Heart left ventricle (tissue), 16 donors: Measurements from ENCODE around the gene IGF1R. TPM values are rescaled to one million over a fixed set of nuclear protein-coding genes. Genes with fewer than 3 reads are reported as not detected.
A peak's percentile ranks its signal among the peaks of the same experiment; 100 is the strongest.

Source experiments
- ATAC-seq, 4 donors: fragments of 200-7000 bp; cut with Tn5 transposase; one replicate each; pipeline ENCODE4 v1.9.1; 2020 to 2022; ENCODE audit warnings: moderate library complexity in 4 of 4, mild to moderate bottlenecking in 3 of 4, moderate number of reproducible peaks in 1 of 4
- DNase-seq, 5 donors: peaks; one replicate each; pipeline ENCODE4 v3.0.0-alpha.2; 2020
- H3K27ac ChIP-seq, 12 donors: fragments of 200-600 bp; sonication (generic) in 4 of 12; one replicate each; pipeline versions ENCODE4 v1.5.0 to v1.8.0; 2016 to 2022; ENCODE audit warnings: mild to moderate bottlenecking in 2 of 12
- H3K27me3 ChIP-seq, 9 donors: fragments of 200-600 bp; sonication (generic) in 2 of 9; one replicate each; pipeline versions ENCODE4 v1.5.1 to v1.8.0; 2016 to 2022; ENCODE audit warnings: mild to moderate bottlenecking in 3 of 9
- H3K36me3 ChIP-seq, 9 donors: fragments of 200-600 bp; sonication (generic) in 2 of 9; one replicate each; pipeline versions ENCODE4 v1.5.0 to v1.8.0; 2018 to 2022; ENCODE audit warnings: mild to moderate bottlenecking in 2 of 9
- H3K4me1 ChIP-seq, 12 donors: fragments of 200-600 bp; sonication (generic) in 4 of 12; one replicate each; pipeline versions ENCODE4 v1.5.0 to v1.8.0; 2016 to 2022; ENCODE audit warnings: mild to moderate bottlenecking in 3 of 12
- H3K4me3 ChIP-seq, 12 donors: fragments of 200-600 bp; sonication (generic) in 4 of 12; one replicate each; pipeline versions ENCODE4 v1.5.0 to v1.8.0; 2017 to 2022; ENCODE audit warnings: mild to moderate bottlenecking in 9 of 12, moderate library complexity in 4 of 12
- H3K9me3 ChIP-seq, 12 donors: fragments of 200-600 bp; sonication (generic) in 4 of 12; one replicate each; pipeline versions ENCODE4 v1.5.0 to v1.8.0; 2016 to 2022; ENCODE audit warnings: mild to moderate bottlenecking in 1 of 12
- CTCF ChIP-seq, 12 donors: fragments of 200-600 bp; sonication (generic) in 4 of 12; IDR thresholded peaks; one replicate each; pipeline versions ENCODE4 v1.5.0 to v1.8.0; 2018 to 2022; ENCODE audit warnings: antibody characterized with exemption in 12 of 12, mild to moderate bottlenecking in 5 of 12
- POLR2A ChIP-seq, 2 donors: fragments of 450-650 bp; IDR thresholded peaks; one replicate each; pipeline ENCODE4 v1.6.1; 2017; ENCODE audit warnings: antibody characterized with exemption in 2 of 2, mild to moderate bottlenecking in 2 of 2, moderate library complexity in 2 of 2
- WGBS, 4 donors: extraction: QIAGEN DNeasy Blood & Tissue Kit in 2 of 4; methylation state at CpG; one replicate each; pipeline versions ENCODE4 v1.1.5 to v1.1.7; 2013 to 2018; 5-methylcytosine and 5-hydroxymethylcytosine counted together
- intact Hi-C, 10 donors: fragments of 100-400 bp; cut with DNase I; formaldehyde crosslinking; loops; one replicate each; pipeline versions ENCODE4 v1.11.1 to v1.14.2; 2022
- polyA plus RNA-seq, 2 donors: library from polyadenylated mRNA; stranded (reverse); fragments of 200-250 nt; gene quantifications; one replicate each; pipeline ENCODE4 v1.2.3, GENCODE V29; 2013
- total RNA-seq, 9 donors: library from RNA; depleted of rRNA in 2 of 9; stranded (reverse); fragments of >200 nt in 2 of 9; fragmentation: NEBNext Ultra II Directional in 3 of 9; extraction: Animal tissue kit (Norgen Biotek cat#: 25700) in 3 of 9; gene quantifications; one replicate each; pipeline versions ENCODE4 v1.1.0 to v1.2.4, GENCODE V29; 2016 to 2023
- donor health status: ischemic (EF 13 %, LVEDD 7.1; RV severe dilation, severe dysfunction).
- donor health status: healthy with polysubstance abuse.
- donor health status: DM: no; HTN: yes; CAD: no.
- donor health status: DM: no; HTN: no; CAD: no.
- donor health status: ischemic (EF 25% LVEDD 6.9; RV normal size, moderate dysfunction).
- donor health status: ischemic (EF 25% LVEDD 5.7; RV mildly dilated, moderate dysfunction).
- donor health status: healthy.
- donor health status: DM: yes; HTN: yes; CAD: no.
- donor health status: ischemic (EF 35%, LVEDD 5.7; RV mildly dilated, moderate dysfunction).
- donor health status: nonischemic (EF 11% LVEDD 7.7; RV severe dilation, severe dysfunction).
- donor health status: DM: yes; HTN: yes; CAD: no.
- donor health status: PGD.
- donor health status: ischemic (EF 29% LVEDD 5.4; RV normal size, mild dysfunction).
- donor health status: nonischemic (EF 23%, LVEDD 6.1; RV moderate dilation, normal function).

The IGF1R gene
- total and polyA plus RNA-seq, 11 donors, result 7.4 to 93.1 (median 40.5) TPM

- ATAC-seq (no peak), DNase-seq (no peak)
- Histone ChIP-seq H3K4me1 (peaks cover 13 to 77% (median 58%) of the 10 kb centered on the region in 12 donors), H3K27ac (peak overlapping the region in 2 of 12 donors; percentile 29 to 86), H3K9me3 (no peaks in the 10 kb centered on the region), H3K4me3 (no peak overlapping the region), H3K36me3 (no peaks in the 10 kb centered on the region), H3K27me3 (no peaks in the 10 kb centered on the region)
- TF ChIP-seq CTCF (IDR thresholded peaks at IDR 0.05), result no peak
- no peak for TF ChIP-seq POLR2A (IDR thresholded peaks at IDR 0.05)
- 59 to 67% (median 65%) methylated on average over 10 of the region's 10 CpGs for WGBS, 4 donors
- intact Hi-C loops, result no loop called here
Measured at GRCh38 chr15:98855815-98856531, 207.6 kb downstream of the IGF1R start.

GRCh38 chr15:98856532-98856907, 208.2 kb downstream of the IGF1R start:
- ATAC-seq (no peak), DNase-seq (no peak)
- Histone ChIP-seq H3K4me3 (no peak overlapping the region), H3K9me3 (no peaks in the 10 kb centered on the region), H3K27me3 (no peaks in the 10 kb centered on the region), H3K27ac (peak overlapping the region in 1 of 12 donors; percentile 86), H3K4me1 (peaks cover 7 to 72% (median 55%) of the 10 kb centered on the region in 12 donors), H3K36me3 (no peaks in the 10 kb centered on the region)
- TF ChIP-seq POLR2A (IDR thresholded peaks at IDR 0.05), result no peak
- TF ChIP-seq CTCF (IDR thresholded peaks at IDR 0.05), result no peak
- 46 to 68% (median 64%) methylated on average over 1 of the region's 1 CpG for WGBS, 4 donors
- intact Hi-C loops, result no loop called here

- no peaks in the 10 kb centered on the region for H3K36me3 ChIP-seq
- TF ChIP-seq CTCF (IDR thresholded peaks at IDR 0.05), result no peak
- no peak for TF ChIP-seq POLR2A (IDR thresholded peaks at IDR 0.05)
- 33 to 42% (median 39%) methylated on average over 9 of the region's 9 CpGs for WGBS, 4 donors
- H3K4me3 ChIP-seq, result peak overlapping the region in 2 of 12 donors; percentile 6 to 18
- no peaks in the 10 kb centered on the region for H3K27me3 ChIP-seq
- no peak for DNase-seq
- H3K4me1 ChIP-seq, result peaks cover 4 to 65% (median 46%) of the 10 kb centered on the region in 12 donors
- peak overlapping the region in 5 of 12 donors; percentile 5 to 61 (median 15) for H3K27ac ChIP-seq
- peak in 1 of 4 donors; percentile 22 for ATAC-seq
- intact Hi-C loops, result no loop called here
- H3K9me3 ChIP-seq, result no peaks in the 10 kb centered on the region
Measured at GRCh38 chr15:98858610-98859023, 210.3 kb downstream of the IGF1R start.

- Histone ChIP-seq H3K4me1 (peaks cover 1 to 64% (median 40%) of the 10 kb centered on the region in 12 donors), H3K36me3 (no peaks in the 10 kb centered on the region), H3K9me3 (no peaks in the 10 kb centered on the region), H3K27me3 (no peaks in the 10 kb centered on the region), H3K27ac (peak overlapping the region in 1 of 12 donors; percentile 44), H3K4me3 (no peak overlapping the region)
- no peak for DNase-seq
- TF ChIP-seq CTCF (IDR thresholded peaks at IDR 0.05) (no peak), POLR2A (IDR thresholded peaks at IDR 0.05) (no peak)
- WGBS, 4 donors, result 92 to 96% (median 94%) methylated on average over 6 of the region's 6 CpGs
- no peak for ATAC-seq
- intact Hi-C loops, result no loop called here
Measured at GRCh38 chr15:98859149-98859548, 210.8 kb downstream of the IGF1R start.
